KMS-11 (cell line): Measurements from ENCODE around the gene C12orf56.
"Not testable (repeated sequence)": the region's sequence is repeated elsewhere in the genome, so short reads cannot be mapped to it uniquely, and the experiment has no call there.

Experiments
- H2AFZ ChIP-seq: fragments of 200-600 bp; sonication (generic); 2 replicates; pipeline ENCODE4 v1.6.1; 2016; ENCODE audit warnings: antibody characterized with exemption, mixed run types, low read depth
- H3K27ac ChIP-seq: fragments of 200-600 bp; sonication (generic); 2 replicates; pipeline ENCODE4 v1.6.1; 2016; ENCODE audit warnings: mild to moderate bottlenecking, mixed run types
- H3K27me3 ChIP-seq: fragments of 200-600 bp; sonication (generic); 2 replicates; pipeline ENCODE4 v1.6.1; 2017; ENCODE audit warnings: mild to moderate bottlenecking, low read depth, mixed run types, moderate library complexity; ENCODE audit not compliant: insufficient read depth
- H3K36me3 ChIP-seq: fragments of 200-600 bp; sonication (generic); 2 replicates; pipeline ENCODE4 v1.6.1; 2017; ENCODE audit warnings: mild to moderate bottlenecking, mixed run types; ENCODE audit not compliant: insufficient read depth
- H3K4me1 ChIP-seq: fragments of 200-600 bp; sonication (generic); 2 replicates; pipeline ENCODE4 v1.6.1; 2016; ENCODE audit warnings: mild to moderate bottlenecking, low read depth, mixed run types; ENCODE audit not compliant: poor library complexity, severe bottlenecking
- H3K4me2 ChIP-seq: fragments of 200-600 bp; sonication (generic); 2 replicates; pipeline ENCODE4 v1.7.0; 2016; ENCODE audit warnings: mild to moderate bottlenecking, mixed run types
- H3K4me3 ChIP-seq: fragments of 200-600 bp; sonication (generic); IDR thresholded peaks from 2 replicates; pipeline ENCODE4 v1.6.1; 2017; ENCODE audit warnings: low read depth, low read length, mixed read lengths; ENCODE audit not compliant: insufficient read depth
- H3K79me2 ChIP-seq: fragments of 200-600 bp; sonication (generic); 2 replicates; pipeline ENCODE4 v1.6.1; 2016; ENCODE audit warnings: low read depth, mixed run types; ENCODE audit not compliant: insufficient read depth
- H3K9ac ChIP-seq: fragments of 200-600 bp; sonication (generic); 2 replicates; pipeline ENCODE4 v1.6.1; 2016; ENCODE audit warnings: mild to moderate bottlenecking, mixed run types
- H4K20me1 ChIP-seq: fragments of 200-600 bp; sonication (generic); 2 replicates; pipeline ENCODE4 v1.6.1; 2016; ENCODE audit warnings: mild to moderate bottlenecking, mixed run types; ENCODE audit not compliant: insufficient read depth
- CTCF ChIP-seq: fragments of 200-600 bp; sonication (generic); conservative IDR thresholded peaks from 2 replicates; pipeline ENCODE4 v1.6.1; 2017; ENCODE audit warnings: low read depth, mild to moderate bottlenecking, antibody characterized with exemption, low read length, moderate library complexity, mixed read lengths

Gene C12orf56

GRCh38 chr12:64299628-64300027, 90.9 kb downstream of the C12orf56 start:
- no peak overlapping the region for H3K27ac ChIP-seq

GRCh38 chr12:64296301-64296700, 94.3 kb downstream of the C12orf56 start:
- Histone ChIP-seq H3K4me1 (no peaks in the 10 kb centered on the region), H3K9ac (no peak overlapping the region)
- TF ChIP-seq CTCF = no peak

More at GRCh38 chr12:64299628-64300027, 90.9 kb downstream of the C12orf56 start:
- H3K79me2 ChIP-seq = no peaks in the 10 kb centered on the region
- no peaks in the 10 kb centered on the region for H3K4me1 ChIP-seq
- no peak for TF ChIP-seq CTCF
- no peaks in the 10 kb centered on the region for H4K20me1 ChIP-seq
- H3K4me2 ChIP-seq = no peak overlapping the region
- H2AFZ ChIP-seq = no peak overlapping the region
- H3K27me3 ChIP-seq = no peaks in the 10 kb centered on the region
- H3K9ac ChIP-seq = no peak overlapping the region
- H3K36me3 ChIP-seq = no peaks in the 10 kb centered on the region
- H3K4me3 ChIP-seq = no peak overlapping the region

GRCh38 chr12:64293654-64294364, 96.7 kb downstream of the C12orf56 start:
- H3K4me3 ChIP-seq = no peak overlapping the region

More at GRCh38 chr12:64296301-64296700, 94.3 kb downstream of the C12orf56 start:
- no peak overlapping the region for H3K4me2 ChIP-seq
- no peaks in the 10 kb centered on the region for H3K79me2 ChIP-seq
- H4K20me1 ChIP-seq = no peaks in the 10 kb centered on the region
- no peak overlapping the region for H3K27ac ChIP-seq
- no peak overlapping the region for H2AFZ ChIP-seq
- no peaks in the 10 kb centered on the region for H3K36me3 ChIP-seq
- H3K27me3 ChIP-seq = no peaks in the 10 kb centered on the region
- H3K4me3 ChIP-seq = no peak overlapping the region

GRCh38 chr12:64293174-64293573, 97.4 kb downstream of the C12orf56 start:
- H3K4me3 ChIP-seq, H3K4me2 ChIP-seq, H3K9ac ChIP-seq, H3K36me3 ChIP-seq, H3K79me2 ChIP-seq, H3K27me3 ChIP-seq, H4K20me1 ChIP-seq, H3K4me1 ChIP-seq, H3K27ac ChIP-seq, H2AFZ ChIP-seq: not testable (repeated sequence)

More at GRCh38 chr12:64293654-64294364, 96.7 kb downstream of the C12orf56 start:
- Histone ChIP-seq H3K27me3 (no peaks in the 10 kb centered on the region), H3K4me1 (no peaks in the 10 kb centered on the region), H3K79me2 (no peaks in the 10 kb centered on the region), H3K27ac (no peak overlapping the region), H2AFZ (no peak overlapping the region), H3K9ac (no peak overlapping the region), H3K36me3 (no peaks in the 10 kb centered on the region), H3K4me2 (no peak overlapping the region), H4K20me1 (no peaks in the 10 kb centered on the region)
- no peak for TF ChIP-seq CTCF

- Histone ChIP-seq H4K20me1 (no peaks in the 10 kb centered on the region), H3K27me3 (no peaks in the 10 kb centered on the region), H3K36me3 (no peaks in the 10 kb centered on the region), H3K4me1 (no peaks in the 10 kb centered on the region), H3K9ac (no peak overlapping the region), H3K4me3 (no peak overlapping the region), H3K4me2 (no peak overlapping the region), H3K27ac (no peak overlapping the region), H3K79me2 (no peaks in the 10 kb centered on the region), H2AFZ (no peak overlapping the region)
- TF ChIP-seq CTCF = no peak
Measured at GRCh38 chr12:64286521-64286920, 104.0 kb downstream of the C12orf56 start.
